ENCODE results near the gene RBM14.

GRCh38 chr11:66670816-66671215, 54.4 kb downstream of the RBM14 start:
- TF ChIP-seq SUZ12 (IDR thresholded peaks at IDR 0.05; ENCODE audit: extremely low read depth, insufficient read depth, insufficient read length): no peak
- TF ChIP-seq YY1 (IDR thresholded peaks at IDR 0.05; ENCODE audit: insufficient read depth, insufficient read length): no peak

Measured in NT2/D1 (cell line).